Coronary artery (tissue), 2 donors: Measurements from ENCODE around the gene B3GLCT.
"Not testable (repeated sequence)": the region's sequence is repeated elsewhere in the genome, so short reads cannot be mapped to it uniquely, and the experiment has no call there.

Experiments
- DNase-seq: peaks from one replicate; pipeline ENCODE4 v3.0.0-alpha.2; 2017; ENCODE audit warnings: low spot score
- H3K27ac ChIP-seq, 2 donors: fragments of 200-600 bp; sonication (generic); one replicate each; pipeline ENCODE4 v1.5.1; 2016 to 2019
- H3K4me3 ChIP-seq: fragments of 200-600 bp; sonication (generic); 2 replicates; pipeline ENCODE4 v1.5.1; 2016; ENCODE audit warnings: mild to moderate bottlenecking, moderate library complexity
- TF ChIP-seq, protein P1 (sequence below): fragments of 200-600 bp; sonication (generic); IDR thresholded peaks from one replicate; pipeline ENCODE4 v1.5.1; 2019; ENCODE audit warnings: antibody characterized with exemption

B3GLCT gene

DNA sequence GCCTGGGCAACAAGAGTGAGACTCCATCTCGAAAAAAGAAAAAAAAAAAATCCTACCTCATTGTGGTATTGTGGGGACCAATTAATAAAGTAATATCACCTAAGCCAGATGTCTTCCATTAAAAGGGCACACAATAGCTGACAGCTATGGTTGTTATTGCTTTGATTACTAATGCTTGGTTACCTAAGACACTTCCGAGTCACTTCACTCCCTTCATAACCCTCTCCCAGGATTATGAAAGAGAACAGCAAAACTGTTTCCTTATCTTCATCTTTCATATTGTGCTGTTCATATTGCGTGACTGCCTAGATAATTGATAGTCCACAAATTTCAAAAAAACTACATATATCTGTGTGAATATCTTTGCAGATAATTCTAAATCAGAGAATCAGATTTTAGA, 27.8 kb upstream of the B3GLCT start:
- TF ChIP-seq, protein P1, sequence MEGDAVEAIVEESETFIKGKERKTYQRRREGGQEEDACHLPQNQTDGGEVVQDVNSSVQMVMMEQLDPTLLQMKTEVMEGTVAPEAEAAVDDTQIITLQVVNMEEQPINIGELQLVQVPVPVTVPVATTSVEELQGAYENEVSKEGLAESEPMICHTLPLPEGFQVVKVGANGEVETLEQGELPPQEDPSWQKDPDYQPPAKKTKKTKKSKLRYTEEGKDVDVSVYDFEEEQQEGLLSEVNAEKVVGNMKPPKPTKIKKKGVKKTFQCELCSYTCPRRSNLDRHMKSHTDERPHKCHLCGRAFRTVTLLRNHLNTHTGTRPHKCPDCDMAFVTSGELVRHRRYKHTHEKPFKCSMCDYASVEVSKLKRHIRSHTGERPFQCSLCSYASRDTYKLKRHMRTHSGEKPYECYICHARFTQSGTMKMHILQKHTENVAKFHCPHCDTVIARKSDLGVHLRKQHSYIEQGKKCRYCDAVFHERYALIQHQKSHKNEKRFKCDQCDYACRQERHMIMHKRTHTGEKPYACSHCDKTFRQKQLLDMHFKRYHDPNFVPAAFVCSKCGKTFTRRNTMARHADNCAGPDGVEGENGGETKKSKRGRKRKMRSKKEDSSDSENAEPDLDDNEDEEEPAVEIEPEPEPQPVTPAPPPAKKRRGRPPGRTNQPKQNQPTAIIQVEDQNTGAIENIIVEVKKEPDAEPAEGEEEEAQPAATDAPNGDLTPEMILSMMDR, result no peak
- H3K27ac ChIP-seq, result no peak overlapping the region
- DNase-seq, result no peak
- H3K4me3 ChIP-seq, result no peak overlapping the region

DNA sequence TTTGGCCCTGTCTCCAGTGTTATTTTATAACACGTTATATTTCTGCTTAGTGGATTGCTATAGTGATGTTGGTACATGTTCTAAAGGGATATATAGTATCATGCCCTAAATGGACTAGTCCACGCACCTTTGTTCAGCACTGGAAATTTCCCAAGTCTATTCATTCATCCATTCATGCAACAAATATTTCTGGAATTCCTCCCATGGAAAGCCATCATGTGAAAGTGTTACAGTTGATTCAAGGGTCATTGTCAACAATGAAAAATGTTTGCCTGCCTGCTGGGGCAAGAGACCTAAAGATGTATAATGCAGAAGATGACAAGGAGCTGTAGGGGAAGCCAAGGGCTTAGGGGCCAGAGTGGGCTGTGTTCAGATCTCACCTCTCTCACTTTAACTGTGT, 27.2 kb upstream of the B3GLCT start:
- H3K4me3 ChIP-seq, result no peak overlapping the region
- no peak overlapping the region for H3K27ac ChIP-seq
- TF ChIP-seq, protein P1, result no peak
- no peak for DNase-seq

DNA sequence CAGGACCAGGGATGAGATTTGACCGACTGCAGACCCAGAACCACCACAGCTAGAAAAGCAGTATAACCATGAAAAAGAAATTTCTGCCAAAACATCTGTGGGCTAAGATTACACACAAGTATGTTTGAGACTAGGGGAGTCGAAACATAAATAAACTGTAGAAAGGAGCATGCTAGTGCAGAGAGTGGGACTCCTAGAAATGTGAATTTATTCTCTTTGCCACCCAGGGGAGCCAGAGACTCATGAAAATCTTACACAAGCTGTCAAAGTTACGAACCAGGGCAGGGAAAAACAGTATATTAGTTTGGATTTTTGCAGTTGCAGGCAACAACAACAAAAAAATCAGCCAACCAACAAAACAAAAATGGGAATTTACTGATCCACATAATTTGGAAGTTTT, 25.8 kb upstream of the B3GLCT start:
- DNase-seq, result no peak
- TF ChIP-seq, protein P1, result no peak
- no peak overlapping the region for H3K4me3 ChIP-seq
- H3K27ac ChIP-seq, result no peak overlapping the region

DNA sequence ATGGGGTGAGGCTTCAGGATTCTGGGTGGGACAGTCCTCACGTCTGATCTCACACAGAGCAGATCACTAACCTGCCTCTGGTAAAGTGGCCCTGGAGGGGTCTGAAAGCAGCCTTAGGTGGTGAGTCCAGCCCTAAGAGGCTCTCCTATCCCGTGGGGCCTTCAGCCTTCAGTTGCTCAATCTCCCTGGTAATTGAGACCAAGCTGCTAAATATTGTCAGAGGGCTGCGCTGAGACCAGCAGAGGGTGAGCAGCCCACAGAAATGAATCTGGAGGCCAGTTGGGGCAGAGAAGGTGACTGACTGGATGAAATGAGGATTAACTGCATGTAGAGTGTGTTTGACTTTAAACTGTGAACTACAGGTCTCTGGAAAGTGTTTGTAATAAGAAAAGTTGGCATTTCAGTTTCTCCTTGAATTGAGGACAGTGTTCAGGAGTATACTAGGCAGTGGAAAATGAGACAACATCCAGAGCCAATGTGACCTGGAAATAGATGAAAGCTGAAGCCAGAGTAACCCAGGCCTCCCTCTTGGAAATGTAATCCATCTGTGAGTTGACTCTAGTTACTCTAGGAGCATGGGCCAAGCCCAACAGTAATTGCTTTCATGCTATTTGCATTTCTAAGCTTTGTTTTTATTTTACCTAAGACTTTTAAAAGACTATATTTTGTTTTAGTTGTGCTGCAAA, 23.8 kb upstream of the B3GLCT start:
- DNase-seq, result no peak
- Histone ChIP-seq H3K4me3 (no peak overlapping the region), H3K27ac (no peak overlapping the region)
- TF ChIP-seq, protein P1, result no peak

DNA sequence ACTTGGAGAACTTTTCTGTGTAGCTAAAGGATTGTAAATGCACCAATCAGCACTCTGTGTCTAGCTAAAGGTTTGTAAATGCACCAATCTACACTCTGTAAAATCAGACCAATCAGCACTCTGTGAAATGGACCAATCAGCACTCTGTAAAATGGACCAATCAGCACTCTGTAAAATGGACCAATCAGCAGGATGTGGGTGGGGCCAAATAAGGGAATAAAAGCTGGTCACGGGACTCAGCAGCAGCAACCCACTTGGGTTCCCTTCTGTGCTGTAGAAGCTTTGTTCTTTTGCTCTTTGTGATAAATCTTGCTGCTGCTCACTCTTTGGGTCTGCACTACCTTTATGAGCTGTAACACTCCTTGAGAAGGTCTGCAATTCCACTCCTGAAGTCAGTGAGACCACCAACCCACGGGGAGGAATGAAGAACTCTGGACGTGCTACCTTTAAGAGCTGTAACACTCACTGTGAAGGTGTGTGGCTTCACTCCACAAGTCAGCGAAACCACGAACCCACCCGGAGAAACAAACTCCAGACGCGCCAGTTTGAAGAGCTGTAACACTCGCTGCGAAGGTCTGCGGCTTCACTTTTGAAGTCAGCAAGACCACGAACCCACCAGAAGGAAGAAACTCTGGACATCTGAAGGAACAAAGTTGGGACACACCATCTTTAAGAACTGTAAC, 21.8 kb upstream of the B3GLCT start:
- not testable (repeated sequence) for DNase-seq

DNA sequence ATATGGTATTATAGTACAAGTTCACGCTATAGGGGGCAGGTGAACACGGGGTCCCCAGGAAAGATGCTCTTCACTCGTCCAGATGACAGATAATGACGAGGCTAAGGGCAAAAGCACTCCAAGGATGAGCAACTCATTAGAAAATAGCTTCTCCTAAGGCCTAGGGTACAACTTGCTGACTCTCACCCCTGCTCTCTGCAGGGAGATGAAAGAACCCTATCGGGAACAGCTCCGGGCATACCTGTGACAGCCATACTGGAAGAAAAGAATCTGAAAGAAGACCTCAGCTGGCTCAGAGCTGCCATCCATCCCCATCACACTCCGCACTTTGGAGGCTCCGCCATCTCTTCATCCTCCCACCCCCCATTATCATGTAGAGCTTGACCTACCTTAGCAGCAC, 20.5 kb upstream of the B3GLCT start:
- TF ChIP-seq, protein P1, result no peak
- no peak for DNase-seq
- H3K4me3 ChIP-seq, result no peak overlapping the region

More for the DNA sequence above, 21.8 kb upstream of the B3GLCT start:
- not testable (repeated sequence) for H3K4me3 ChIP-seq, H3K27ac ChIP-seq

DNA sequence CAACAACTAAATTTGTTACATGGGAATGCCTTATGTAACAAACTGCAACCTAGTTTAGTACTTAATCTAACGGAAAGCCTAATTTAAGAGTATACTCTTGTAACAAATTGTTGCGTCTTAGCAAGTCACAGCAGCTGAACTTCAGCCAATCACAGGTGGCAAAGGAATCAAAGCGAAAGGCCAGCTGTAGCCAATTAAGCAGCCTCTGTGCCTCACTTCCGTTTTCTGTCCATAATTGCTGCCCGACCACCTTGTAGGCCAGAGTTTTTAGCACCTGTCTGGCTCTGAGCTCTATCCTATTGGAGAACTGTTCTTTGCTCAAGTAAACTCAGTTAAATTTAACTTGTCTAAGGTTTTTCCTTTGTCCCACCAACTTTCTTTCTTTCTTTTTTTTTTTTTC, 20.0 kb upstream of the B3GLCT start:
- H3K27ac ChIP-seq, result no peak overlapping the region
- TF ChIP-seq, protein P1, result no peak
- no peak for DNase-seq
- H3K4me3 ChIP-seq, result no peak overlapping the region

More for the DNA sequence above, 20.5 kb upstream of the B3GLCT start:
- no peak overlapping the region for H3K27ac ChIP-seq
